A549 (cell line): ENCODE results near the gene GPR160. TPM values are rescaled to one million over a fixed set of nuclear protein-coding genes. Genes with fewer than 3 reads are reported as not detected.
"Not testable (repeated sequence)": the region's sequence is repeated elsewhere in the genome, so short reads cannot be mapped to it uniquely, and the experiment has no call there.

Experiments used
- ATAC-seq, 2 experiments: fragments of 200-7000 bp in 1 of 2; fragments of >200 bp in 1 of 2; cut with Nextera tagmentation in 1 of 2; cut with Tn5 transposase in 1 of 2; 3 replicates each; pipeline versions ENCODE4 v1.8.0 to v1.9.1; 2018 to 2020; ENCODE audit warnings: mild to moderate bottlenecking in 1 of 2, moderate library complexity in 1 of 2
- CTCF ChIA-PET: fragments of 300-600 bp; sonication (Branson Sonifier 250); formaldehyde crosslinking; extraction: SDS; loops from one replicate; lab custom pipeline; 2021; ENCODE audit warnings: antibody characterized with exemption, inconsistent platforms; lab: Yijun Ruan, JAX
- POLR2A ChIA-PET: fragments of 350-600 bp; formaldehyde crosslinking; extraction: SDS; loops from one replicate; lab custom pipeline; 2021; ENCODE audit warnings: antibody characterized with exemption, inconsistent platforms; lab: Yijun Ruan, JAX
- DNase-seq, 2 experiments: peaks; one replicate each; pipeline versions ENCODE4 v3.0.0 to v3.0.0-alpha.2; 2011 to 2016; ENCODE audit warnings: low read depth in 1 of 2, low spot score in 1 of 2
- FAIRE-seq: peaks from 2 replicates; lab custom pipeline; 2011; peaks lifted over from hg19 to GRCh38; lab: Jason Lieb, UNC
- H3K27ac ChIP-seq, 2 experiments: fragments of >200 bp; sonication (Bioruptor Twin); formaldehyde crosslinking; 3 replicates each; pipeline ENCODE4 v1.5.1; 2016 to 2017
- H3K4me1 ChIP-seq: fragments of >200 bp; sonication (Bioruptor Twin); formaldehyde crosslinking; 3 replicates; pipeline ENCODE4 v1.6.1; 2016
- H3K4me2 ChIP-seq: fragments of >200 bp; sonication (Bioruptor Twin); formaldehyde crosslinking; 3 replicates; pipeline ENCODE4 v1.6.1; 2016
- H3K4me3 ChIP-seq: fragments of >200 bp; sonication (Bioruptor Twin); formaldehyde crosslinking; 3 replicates; pipeline ENCODE4 v1.5.1; 2016
- H3K9me3 ChIP-seq: fragments of >200 bp; sonication (Bioruptor Twin); formaldehyde crosslinking; 3 replicates; pipeline ENCODE4 v1.6.1; 2016
- CBX8 ChIP-seq: fragments of 200-600 bp; sonication (generic); IDR thresholded peaks from 2 replicates; pipeline ENCODE4 v1.6.1; 2016
- CHD4 ChIP-seq: fragments of 200-600 bp; sonication (generic); IDR thresholded peaks from 2 replicates; pipeline ENCODE4 v1.6.1; 2016; ENCODE audit warnings: antibody characterized with exemption, mild to moderate bottlenecking, borderline replicate concordance
- EHF ChIP-seq: fragments of 250-450 bp; sonication (Bioruptor Pico); IDR thresholded peaks from 2 replicates; pipeline ENCODE4 v1.5.0; 2020; ENCODE audit warnings: mild to moderate bottlenecking
- EP300 ChIP-seq, 2 experiments: fragments of >200 bp; sonication (Bioruptor Twin); formaldehyde crosslinking; IDR thresholded peaks; 2 replicates in 1 of 2; 3 replicates in 1 of 2; pipeline ENCODE4 v1.6.1; 2016 to 2017
- ESRRA ChIP-seq: fragments of 150-350 bp; IDR thresholded peaks from 2 replicates; pipeline ENCODE4 v1.6.1; 2014; ENCODE audit warnings: mild to moderate bottlenecking, low read length, borderline replicate concordance
- FOSB ChIP-seq: fragments of 250-450 bp; sonication (Bioruptor Pico); IDR thresholded peaks from 2 replicates; pipeline ENCODE4 v1.5.0; 2020; ENCODE audit warnings: mild to moderate bottlenecking, moderate library complexity
- FOXS1 ChIP-seq: fragments of 250-450 bp; sonication (Bioruptor Pico); IDR thresholded peaks from 2 replicates; pipeline ENCODE4 v1.5.0; 2020; ENCODE audit warnings: mild to moderate bottlenecking, moderate library complexity
- HOXB5 ChIP-seq: fragments of 250-450 bp; sonication (Bioruptor Pico); IDR thresholded peaks from 2 replicates; pipeline ENCODE4 v1.5.0; 2020; ENCODE audit warnings: mild to moderate bottlenecking, moderate library complexity
- JUN ChIP-seq, 2 experiments: fragments of >200 bp; sonication (Bioruptor Twin); formaldehyde crosslinking; IDR thresholded peaks; 2 replicates in 1 of 2; 3 replicates in 1 of 2; pipeline ENCODE4 v1.6.1; 2016 to 2017
- JUNB ChIP-seq: fragments of >200 bp; sonication (Bioruptor Twin); formaldehyde crosslinking; IDR thresholded peaks from 2 replicates; pipeline ENCODE4 v1.6.1; 2016
- MAFK ChIP-seq: fragments of 450-650 bp; IDR thresholded peaks from 2 replicates; pipeline ENCODE4 v1.6.1; 2014; ENCODE audit not compliant: partially characterized antibody
- MYC ChIP-seq: IDR thresholded peaks from 2 replicates; pipeline ENCODE4 v1.6.1; 2012; ENCODE audit warnings: mild to moderate bottlenecking, inconsistent platforms, low read length, improper control_type of control experiment, borderline replicate concordance
- NPAS2 ChIP-seq: fragments of 250-450 bp; sonication (Bioruptor Pico); IDR thresholded peaks from 2 replicates; pipeline ENCODE4 v1.8.0; 2022; ENCODE audit warnings: mild to moderate bottlenecking, moderate library complexity, borderline replicate concordance
- NR3C1 ChIP-seq: fragments of >200 bp; sonication (Bioruptor Twin); formaldehyde crosslinking; IDR thresholded peaks from 3 replicates; pipeline ENCODE4 v1.6.1; 2017
- PHF8 ChIP-seq: fragments of 200-600 bp; sonication (generic); IDR thresholded peaks from 2 replicates; pipeline ENCODE4 v1.6.1; 2016; ENCODE audit warnings: low read depth, mild to moderate bottlenecking, antibody characterized with exemption, moderate library complexity, borderline replicate concordance
- POLR2AphosphoS2 ChIP-seq: conservative IDR thresholded peaks from 2 replicates; pipeline ENCODE4 v1.6.1; 2012; ENCODE audit warnings: low read length, improper control_type of control experiment, inconsistent platforms
- RFX5 ChIP-seq: fragments of 450-650 bp; IDR thresholded peaks from 2 replicates; pipeline ENCODE4 v1.7.1; 2014; ENCODE audit warnings: antibody characterized with exemption, mild to moderate bottlenecking, moderate library complexity
- SREBF2 ChIP-seq: fragments of 450-650 bp; IDR thresholded peaks from 2 replicates; pipeline ENCODE4 v1.6.1; 2014; ENCODE audit warnings: mild to moderate bottlenecking, moderate library complexity
- TP53 ChIP-seq: fragments of 250-450 bp; sonication (Bioruptor Pico); IDR thresholded peaks from 2 replicates; pipeline ENCODE4 v1.5.0; 2021; ENCODE audit warnings: mild to moderate bottlenecking, moderate library complexity
- ZFP36 ChIP-seq: fragments of 450-650 bp; IDR thresholded peaks from 2 replicates; pipeline ENCODE4 v1.6.1; 2014; ENCODE audit warnings: borderline replicate concordance; ENCODE audit not compliant: partially characterized antibody
- ZNF302 ChIP-seq: fragments of 250-450 bp; sonication (Bioruptor Pico); IDR thresholded peaks from 2 replicates; pipeline ENCODE4 v1.9.0; 2021; ENCODE audit warnings: inconsistent platforms, mild to moderate bottlenecking, moderate library complexity
- ZSCAN20 ChIP-seq: fragments of 250-450 bp; sonication (Bioruptor Pico); IDR thresholded peaks from 2 replicates; pipeline ENCODE4 v1.8.0; 2022; ENCODE audit warnings: mild to moderate bottlenecking, moderate library complexity
- WGBS: methylation state at CpG from one replicate; pipeline ENCODE4 v1.1.6; 2017; ENCODE audit errors: missing lambda C conversion rate; 5-methylcytosine and 5-hydroxymethylcytosine counted together
- polyA plus RNA-seq, 4 experiments: library from polyadenylated mRNA; depleted of rRNA in 3 of 4; stranded (reverse); fragments of >200 nt; fragmentation: RNase III in 1 of 4; extraction: RNeasy Plus Mini Kit Qiagen cat#74134 plus additional on column Dnase treatment in 1 of 4; gene quantifications; 2 replicates in 3 of 4; 3 replicates in 1 of 4; pipeline ENCODE4 v1.2.3, GENCODE V29; 2011 to 2017
- TF ChIP-seq, protein P1 (sequence below): fragments of >200 bp; sonication (Bioruptor Twin); formaldehyde crosslinking; IDR thresholded peaks from 3 replicates; pipeline ENCODE4 v1.5.1; 2016
- TF ChIP-seq, protein P2 (sequence below): fragments of >200 bp; sonication (Bioruptor Twin); formaldehyde crosslinking; IDR thresholded peaks from 2 replicates; pipeline ENCODE4 v1.6.1; 2016
- TF ChIP-seq, protein P3 (sequence below): fragments of 150-350 bp; IDR thresholded peaks from 2 replicates; pipeline ENCODE4 v1.6.1; 2014; ENCODE audit warnings: low read depth, mild to moderate bottlenecking, low read length
- TF ChIP-seq, protein P4 (sequence below): IDR thresholded peaks from 2 replicates; pipeline ENCODE4 v1.6.1; 2012

Gene GPR160
- polyA plus RNA-seq, 2 of the 4 experiments (the other 2 are of a cell fraction) = 2.0 to 6.3 TPM

DNA sequence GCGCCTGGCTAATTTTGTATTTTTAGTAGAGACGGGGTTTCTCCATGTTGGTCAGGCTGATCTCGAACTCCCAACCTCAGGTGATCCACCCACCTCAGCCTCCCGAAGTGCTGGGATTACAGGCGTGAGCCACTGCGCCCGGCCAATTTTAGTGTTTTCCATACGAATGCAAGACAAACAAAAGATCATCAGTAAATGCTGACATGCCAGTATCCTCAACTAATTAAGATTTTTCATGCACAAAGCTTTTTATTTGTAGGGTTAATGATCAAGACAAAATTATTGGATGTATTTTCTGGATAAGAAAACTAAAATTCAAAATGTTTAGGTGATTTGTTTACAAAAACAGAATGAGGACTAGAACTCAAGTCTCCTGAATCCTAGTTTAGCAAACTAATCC is 76.4 kb downstream of the GPR160 start:
- peak; percentile 29 for TF ChIP-seq MAFK
- ATAC-seq, H3K4me3 ChIP-seq, CTCF ChIA-PET, POLR2A ChIA-PET, H3K4me1 ChIP-seq, H3K9me3 ChIP-seq, H3K4me2 ChIP-seq, FAIRE-seq, DNase-seq, H3K27ac ChIP-seq: not testable (repeated sequence)
- 97% methylated on average over 8 of the region's 8 CpGs for WGBS

DNA sequence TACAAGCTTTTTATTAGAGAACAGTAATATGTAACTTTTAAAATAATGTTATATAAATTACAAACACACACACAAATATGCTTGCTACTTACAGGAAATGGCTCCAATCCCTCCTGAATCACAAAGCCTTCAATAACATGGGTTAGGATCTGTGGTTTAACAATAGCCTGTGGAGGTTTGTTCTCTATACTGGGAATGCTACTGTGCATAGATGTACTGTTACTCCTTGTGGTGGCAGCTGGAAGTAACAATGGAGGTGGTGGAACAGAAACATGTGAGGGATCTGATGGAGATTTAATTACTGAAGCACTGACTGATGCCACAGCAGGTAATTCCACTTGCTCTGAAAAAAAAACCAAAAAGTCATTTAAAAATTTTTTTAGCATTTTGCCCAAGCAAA is 79.3 kb downstream of the GPR160 start:
- H3K4me2 ChIP-seq = no peak overlapping the region
- H3K4me1 ChIP-seq = no peaks in the 10 kb centered on the region
- no peaks in the 10 kb centered on the region for H3K9me3 ChIP-seq
- H3K27ac ChIP-seq = no peak overlapping the region
- FAIRE-seq (no peak), ATAC-seq (peak; percentile 89 to 91; a peak in 5 of 6 replicates), DNase-seq (peak; percentile 20 to 37)
- TF ChIP-seq RFX5 = no peak
- TF ChIP-seq POLR2AphosphoS2 = no peak
- TF ChIP-seq ZNF302 = no peak
- no peak for TF ChIP-seq FOXS1 (CRISPR knock-in tag)
- TF ChIP-seq, protein P1, sequence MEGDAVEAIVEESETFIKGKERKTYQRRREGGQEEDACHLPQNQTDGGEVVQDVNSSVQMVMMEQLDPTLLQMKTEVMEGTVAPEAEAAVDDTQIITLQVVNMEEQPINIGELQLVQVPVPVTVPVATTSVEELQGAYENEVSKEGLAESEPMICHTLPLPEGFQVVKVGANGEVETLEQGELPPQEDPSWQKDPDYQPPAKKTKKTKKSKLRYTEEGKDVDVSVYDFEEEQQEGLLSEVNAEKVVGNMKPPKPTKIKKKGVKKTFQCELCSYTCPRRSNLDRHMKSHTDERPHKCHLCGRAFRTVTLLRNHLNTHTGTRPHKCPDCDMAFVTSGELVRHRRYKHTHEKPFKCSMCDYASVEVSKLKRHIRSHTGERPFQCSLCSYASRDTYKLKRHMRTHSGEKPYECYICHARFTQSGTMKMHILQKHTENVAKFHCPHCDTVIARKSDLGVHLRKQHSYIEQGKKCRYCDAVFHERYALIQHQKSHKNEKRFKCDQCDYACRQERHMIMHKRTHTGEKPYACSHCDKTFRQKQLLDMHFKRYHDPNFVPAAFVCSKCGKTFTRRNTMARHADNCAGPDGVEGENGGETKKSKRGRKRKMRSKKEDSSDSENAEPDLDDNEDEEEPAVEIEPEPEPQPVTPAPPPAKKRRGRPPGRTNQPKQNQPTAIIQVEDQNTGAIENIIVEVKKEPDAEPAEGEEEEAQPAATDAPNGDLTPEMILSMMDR = no peak
- TF ChIP-seq, protein P2, sequence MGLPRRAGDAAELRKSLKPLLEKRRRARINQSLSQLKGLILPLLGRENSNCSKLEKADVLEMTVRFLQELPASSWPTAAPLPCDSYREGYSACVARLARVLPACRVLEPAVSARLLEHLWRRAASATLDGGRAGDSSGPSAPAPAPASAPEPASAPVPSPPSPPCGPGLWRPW = no peak
- no peak for TF ChIP-seq CHD4
- TF ChIP-seq, protein P3, sequence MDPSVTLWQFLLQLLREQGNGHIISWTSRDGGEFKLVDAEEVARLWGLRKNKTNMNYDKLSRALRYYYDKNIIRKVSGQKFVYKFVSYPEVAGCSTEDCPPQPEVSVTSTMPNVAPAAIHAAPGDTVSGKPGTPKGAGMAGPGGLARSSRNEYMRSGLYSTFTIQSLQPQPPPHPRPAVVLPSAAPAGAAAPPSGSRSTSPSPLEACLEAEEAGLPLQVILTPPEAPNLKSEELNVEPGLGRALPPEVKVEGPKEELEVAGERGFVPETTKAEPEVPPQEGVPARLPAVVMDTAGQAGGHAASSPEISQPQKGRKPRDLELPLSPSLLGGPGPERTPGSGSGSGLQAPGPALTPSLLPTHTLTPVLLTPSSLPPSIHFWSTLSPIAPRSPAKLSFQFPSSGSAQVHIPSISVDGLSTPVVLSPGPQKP = no peak
- no peak for TF ChIP-seq FOSB
- ChIA-PET CTCF (interaction anchor here (0.9 to 1.9 kb wide), 7 partner anchors 8 to 355 kb away, joined by 3 read pairs; no protein-coding TSS in a partner anchor), POLR2A (interaction anchor here (0.6 kb wide), 1 partner anchor 46 kb away, joined by 3 read pairs; no protein-coding TSS in a partner anchor)
- H3K4me3 ChIP-seq = no peak overlapping the region

DNA sequence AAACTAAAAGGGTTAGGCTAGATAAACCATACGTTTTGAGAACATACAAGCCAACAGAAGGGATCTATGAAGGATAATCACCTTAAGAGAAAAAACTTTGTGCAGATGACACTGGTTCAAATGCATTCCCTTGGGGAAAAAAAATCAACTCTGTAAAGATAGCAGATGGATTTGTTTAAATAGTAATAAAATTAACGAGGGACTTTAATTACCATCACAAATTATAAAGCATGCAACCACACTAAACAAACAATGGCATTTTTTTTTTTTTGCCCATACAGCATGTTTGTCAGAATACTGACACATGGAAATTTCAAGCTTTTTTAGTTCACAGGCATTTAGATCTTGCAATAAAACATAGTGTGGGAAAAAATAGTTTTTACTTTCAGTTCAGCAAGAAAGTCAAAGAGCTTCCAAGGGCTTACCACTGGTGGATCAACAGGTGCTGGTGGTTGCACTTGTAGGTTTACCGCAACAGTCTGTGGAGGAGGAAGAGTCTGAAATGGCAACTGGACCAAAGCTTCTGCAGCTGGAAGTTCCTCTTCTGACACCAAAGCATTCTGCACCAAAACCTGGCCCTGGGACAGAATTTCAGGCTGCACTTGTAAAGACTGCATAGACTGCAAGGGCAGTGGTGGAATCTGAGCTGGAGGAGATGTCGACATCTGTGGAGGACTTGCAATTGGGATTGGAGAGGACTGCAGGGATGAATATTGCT is 90.6 kb downstream of the GPR160 start:
- no peak for FAIRE-seq
- Histone ChIP-seq H3K4me3 (no peak overlapping the region), H3K4me2 (no peak overlapping the region), H3K27ac (no peak overlapping the region), H3K9me3 (no peaks in the 10 kb centered on the region; the same call in 2 of the 3 replicates), H3K4me1 (peaks cover 16% of the 10 kb centered on the region; the same call in 2 of the 3 replicates)
- ChIA-PET POLR2A (no interaction called here), CTCF (no interaction called here)
- TF ChIP-seq CHD4 = no peak
- 82% methylated on average over 4 of the region's 4 CpGs for WGBS
- no peak for DNase-seq
- ATAC-seq = no peak; a peak in 1 of 6 replicates

DNA sequence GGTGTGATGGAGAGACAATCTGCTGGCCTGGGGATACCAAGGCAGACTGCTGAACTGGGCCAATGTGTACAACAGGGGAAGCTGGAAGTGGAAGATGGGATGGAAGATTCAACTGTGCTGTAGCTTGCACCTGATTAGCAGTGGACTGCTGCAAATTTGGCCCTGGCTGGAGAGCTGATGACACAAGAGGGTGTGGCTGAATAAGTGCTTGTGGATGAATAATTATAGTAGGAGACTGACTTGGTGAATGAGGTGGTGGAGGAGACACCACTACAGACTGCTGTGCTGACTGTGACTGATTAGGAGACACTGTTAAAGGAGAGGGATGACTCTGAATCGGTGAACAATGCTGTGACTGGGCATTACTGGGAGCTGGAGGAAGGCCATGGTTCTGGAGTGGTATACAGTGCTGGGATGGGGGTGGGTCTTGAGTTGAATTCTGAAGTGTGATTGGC is 91.2 kb downstream of the GPR160 start:
- no peak for TF ChIP-seq TP53 (CRISPR knock-in tag)
- no peak for TF ChIP-seq NPAS2 (CRISPR knock-in tag)
- no peak for TF ChIP-seq JUN (IDR thresholded peaks at IDR 0.05)
- TF ChIP-seq, protein P4, sequence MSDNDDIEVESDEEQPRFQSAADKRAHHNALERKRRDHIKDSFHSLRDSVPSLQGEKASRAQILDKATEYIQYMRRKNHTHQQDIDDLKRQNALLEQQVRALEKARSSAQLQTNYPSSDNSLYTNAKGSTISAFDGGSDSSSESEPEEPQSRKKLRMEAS = no peak
- no peak for TF ChIP-seq ZSCAN20 (CRISPR knock-in tag)
- TF ChIP-seq ESRRA = no peak
- TF ChIP-seq MYC = no peak
- no peak for TF ChIP-seq JUNB
- TF ChIP-seq ZFP36 = no peak
- TF ChIP-seq, protein P3 = no peak
- no peak for TF ChIP-seq SREBF2
- no peak for TF ChIP-seq EP300 (IDR thresholded peaks at IDR 0.05)
- no peak for TF ChIP-seq EHF
- TF ChIP-seq CHD4 = no peak
- TF ChIP-seq HOXB5 (CRISPR knock-in tag) = no peak
- TF ChIP-seq NR3C1 = no peak
- no peak for TF ChIP-seq CBX8
- no peak for TF ChIP-seq PHF8
- TF ChIP-seq, all 56 proteins: peak for 0
- no peak for FAIRE-seq
- CTCF ChIA-PET = interaction anchor here (0.8 kb wide), 1 partner anchor 13 kb away, joined by 3 read pairs; no protein-coding TSS in a partner anchor

More for the DNA sequence above, 91.2 kb downstream of the GPR160 start:
- 86% methylated on average over 1 of the region's 1 CpG for WGBS
- Histone ChIP-seq H3K4me1 (peaks cover 16% of the 10 kb centered on the region; the same call in 2 of the 3 replicates), H3K27ac (no peak overlapping the region), H3K4me2 (no peak overlapping the region), H3K9me3 (no peaks in the 10 kb centered on the region; the same call in 2 of the 3 replicates), H3K4me3 (no peak overlapping the region)
- POLR2A ChIA-PET = no interaction called here
- ATAC-seq (peak; percentile 74 to 83), DNase-seq (peak in 1 of 2 experiments; percentile 29)
